Panc1 (cell line): Measurements from ENCODE around the gene AATF.

ENCODE experiments used
- CTCF ChIP-seq: fragments of 450-650 bp; IDR thresholded peaks from 2 replicates; pipeline ENCODE4 v1.5.1; 2017; ENCODE audit warnings: mild to moderate bottlenecking
- POLR2AphosphoS5 ChIP-seq: IDR thresholded peaks from 2 replicates; pipeline ENCODE4 v1.6.1; 2012; ENCODE audit warnings: mild to moderate bottlenecking, low read depth, low read length, moderate library complexity
- REST ChIP-seq, 2 experiments: IDR thresholded peaks; 2 replicates each; pipeline ENCODE4 v1.6.1; 2011 to 2012; ENCODE audit warnings: low read depth in 2 of 2, control low read depth in 1 of 2, low read length in 1 of 2, mild to moderate bottlenecking in 1 of 2, moderate library complexity in 1 of 2; ENCODE audit not compliant: insufficient read depth in 1 of 2
- TCF7L2 ChIP-seq: IDR thresholded peaks from 2 replicates; pipeline ENCODE4 v1.6.1; 2011; ENCODE audit warnings: mild to moderate bottlenecking, low read depth, low read length, inconsistent platforms

DNA sequence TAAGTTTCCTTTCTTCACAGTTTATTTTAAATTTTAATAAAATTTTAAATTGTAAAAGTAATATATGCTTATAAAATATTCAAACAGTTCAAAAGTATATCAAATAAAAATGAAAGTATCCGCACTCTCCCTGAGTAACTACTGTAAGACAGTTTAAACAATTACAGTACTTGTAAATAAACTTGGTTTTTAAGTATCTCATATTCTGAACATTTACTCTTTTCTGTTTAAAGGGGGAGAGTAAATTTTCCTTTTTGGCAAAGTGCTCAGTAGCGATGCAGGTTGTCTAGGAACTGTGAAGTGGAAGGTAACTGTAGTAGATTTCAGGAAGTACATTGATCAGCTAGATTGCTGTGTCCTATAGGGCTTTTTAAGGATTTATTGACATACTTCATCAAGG lies 28.8 kb downstream of the AATF start:
- no peak for TF ChIP-seq CTCF
- TF ChIP-seq POLR2AphosphoS5 = no peak
- TF ChIP-seq TCF7L2 = no peak
- no peak for TF ChIP-seq REST (IDR thresholded peaks at IDR 0.05; ENCODE audit: insufficient read depth in 1 of 2, low read depth in 2 of 2, low read length in 1 of 2)
